Naive thymus-derived CD4-positive, alpha-beta T cell (primary cell): ENCODE measurements around the gene ANKRD36C. TPM values are rescaled to one million over a fixed set of nuclear protein-coding genes. Genes with fewer than 3 reads are reported as not detected.
"Not testable (repeated sequence)": the region's sequence is repeated elsewhere in the genome, so short reads cannot be mapped to it uniquely, and the experiment has no call there.

Experiments
- ATAC-seq: fragments of 150-1000 bp; cut with Tn5 transposase; 2 replicates; pipeline ENCODE4 v1.10.0; 2021; ENCODE audit warnings: mild to moderate bottlenecking, moderate library complexity
- CTCF ChIA-PET: fragments of 350-600 bp; sonication (Branson Sonifier 250); formaldehyde crosslinking; loops from one replicate; lab custom pipeline; 2021; ENCODE audit warnings: antibody characterized with exemption; lab: Charles Lee
- POLR2A ChIA-PET: fragments of 350-600 bp; sonication (Branson Sonifier 250); formaldehyde crosslinking; loops from one replicate; lab custom pipeline; 2021; ENCODE audit warnings: antibody characterized with exemption, inconsistent platforms; lab: Charles Lee
- DNase-seq, 9 donors: peaks; one replicate each; pipeline versions ENCODE4 v3.0.0 to v3.0.0-alpha.2; 2020 to 2022; ENCODE audit warnings: mixed read lengths in 1 of 9
- H3K27ac ChIP-seq: one replicate; pipeline ENCODE4 v1.7.0; 2013; ENCODE audit warnings: mild to moderate bottlenecking, low read depth, low read length, moderate library complexity
- H3K27me3 ChIP-seq, 2 donors: one replicate each; pipeline ENCODE4 v1.7.0; 2013; ENCODE audit warnings: low read length in 2 of 2, mild to moderate bottlenecking in 2 of 2, moderate library complexity in 2 of 2; ENCODE audit not compliant: control insufficient read depth in 2 of 2, insufficient read depth in 2 of 2
- H3K36me3 ChIP-seq, 3 experiments: 1 replicate in 2 of 3; 2 replicates in 1 of 3; pipeline ENCODE4 v1.7.0; 2013; ENCODE audit warnings: low read length in 3 of 3, mild to moderate bottlenecking in 3 of 3, moderate library complexity in 1 of 3; ENCODE audit not compliant: insufficient read depth in 3 of 3, control insufficient read depth in 2 of 3
- H3K4me1 ChIP-seq, 2 donors: one replicate each; pipeline ENCODE4 v1.7.0; 2013; ENCODE audit warnings: low read length in 2 of 2, mild to moderate bottlenecking in 2 of 2, moderate library complexity in 1 of 2; ENCODE audit not compliant: control insufficient read depth in 2 of 2, insufficient read depth in 2 of 2
- H3K4me3 ChIP-seq: 2 replicates; pipeline ENCODE4 v1.7.0; 2013; ENCODE audit warnings: mild to moderate bottlenecking, low read length
- H3K9me3 ChIP-seq, 3 experiments: 1 replicate in 2 of 3; 2 replicates in 1 of 3; pipeline ENCODE4 v1.7.0; 2013; ENCODE audit warnings: low read length in 3 of 3; ENCODE audit not compliant: control insufficient read depth in 2 of 3
- H3K27ac Mint-ChIP-seq, 9 donors: one replicate each; pipeline ENCODE4 v1.8.0; 2020 to 2022; ENCODE audit warnings: mixed read lengths in 9 of 9, mild to moderate bottlenecking in 8 of 9, moderate library complexity in 5 of 9, inconsistent platforms in 2 of 9
- H3K27me3 Mint-ChIP-seq, 5 donors: one replicate each; pipeline ENCODE4 v1.8.0; 2021 to 2022; ENCODE audit warnings: mixed read lengths in 5 of 5, mild to moderate bottlenecking in 1 of 5
- H3K36me3 Mint-ChIP-seq, 5 donors: one replicate each; pipeline ENCODE4 v1.8.0; 2020 to 2022; ENCODE audit warnings: mixed read lengths in 5 of 5, mild to moderate bottlenecking in 3 of 5, inconsistent platforms in 1 of 5
- H3K4me1 Mint-ChIP-seq, 7 donors: one replicate each; pipeline ENCODE4 v1.8.0; 2020 to 2022; ENCODE audit warnings: mixed read lengths in 7 of 7, mild to moderate bottlenecking in 3 of 7, inconsistent platforms in 1 of 7
- H3K4me3 Mint-ChIP-seq, 10 donors: one replicate each; pipeline ENCODE4 v1.8.0; 2020 to 2022; ENCODE audit warnings: mild to moderate bottlenecking in 10 of 10, mixed read lengths in 10 of 10, moderate library complexity in 6 of 10, inconsistent platforms in 2 of 10
- H3K9me3 Mint-ChIP-seq, 11 donors: one replicate each; pipeline ENCODE4 v1.8.0; 2020 to 2022; ENCODE audit warnings: mixed read lengths in 11 of 11, mild to moderate bottlenecking in 4 of 11, inconsistent platforms in 1 of 11, moderate library complexity in 1 of 11
- intact Hi-C, 2 donors: fragments of 100-400 bp; cut with micrococcal nuclease; formaldehyde crosslinking; loops; one replicate each; pipeline ENCODE4 v1.15.1; 2023
- polyA plus RNA-seq, 2 donors: library from polyadenylated mRNA; unstranded; fragments of 300-500 nt; fragmentation: Illumina TruSeq; gene quantifications; one replicate each; pipeline ENCODE4 v1.2.3, GENCODE V29; 2021
- total RNA-seq, 6 experiments: library from RNA in 5 of 6; stranded (reverse) in 5 of 6; gene quantifications; 1 replicate in 5 of 6; 2 replicates in 1 of 6; pipeline ENCODE4 v1.2.3 and lab custom pipeline; 2021 to 2026

ANKRD36C gene
- total and polyA plus RNA-seq, 7 experiments from 2014 or later: 12.7 to 96.9 (median 74.8) TPM

GRCh38 chr2:96009833-96010232, 18.2 kb upstream of the ANKRD36C start:
- intact Hi-C loops, H3K36me3 Mint-ChIP-seq, POLR2A ChIA-PET, H3K9me3 Mint-ChIP-seq, H3K4me1 ChIP-seq, H3K27me3 ChIP-seq, H3K36me3 ChIP-seq, H3K9me3 ChIP-seq: not testable (repeated sequence)
- peak; percentile 1 for ATAC-seq
- peak overlapping the region; percentile 34 to 93 (median 85) for H3K27ac Mint-ChIP-seq
- peaks cover 3 to 26% (median 18%) of the 10 kb centered on the region in 5 donors for H3K27me3 Mint-ChIP-seq
- H3K4me1 Mint-ChIP-seq: peaks cover 0 to 13% (median 10%) of the 10 kb centered on the region in 7 donors
- CTCF ChIA-PET: interaction anchor here (1.0 kb wide), 1 partner anchor 17 kb away, joined by 4 read pairs; no protein-coding TSS in a partner anchor
- H3K27ac ChIP-seq: peak overlapping the region; percentile 74
- peak overlapping the region; percentile 70 to 83 (median 80) for H3K4me3 Mint-ChIP-seq
- H3K4me3 ChIP-seq: peak overlapping the region; percentile 35
- peak in 2 of 9 donors; percentile 8 to 16 for DNase-seq

DNA sequence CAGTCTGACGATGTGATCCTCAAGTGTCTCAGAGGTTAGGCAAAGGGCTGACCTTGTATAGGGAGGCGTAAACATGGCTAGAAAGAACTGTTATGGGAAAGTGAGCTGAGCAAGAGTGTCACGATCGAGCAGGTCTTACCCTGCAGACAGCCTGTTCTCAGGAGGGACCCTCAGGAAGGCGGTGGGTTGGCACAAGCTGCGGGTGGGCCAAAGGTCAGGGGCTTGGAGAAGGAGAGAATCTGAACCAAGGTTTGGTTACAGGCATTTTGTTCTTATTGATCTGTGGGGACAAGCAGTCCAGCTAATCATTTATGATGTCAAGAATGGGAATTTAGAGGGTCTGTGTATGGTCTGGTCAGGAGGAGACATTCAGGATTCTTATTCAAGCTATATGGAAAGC, 16.4 kb upstream of the ANKRD36C start:
- H3K4me3 ChIP-seq, H3K9me3 ChIP-seq, CTCF ChIA-PET, H3K4me1 ChIP-seq, H3K36me3 ChIP-seq, intact Hi-C loops, H3K27ac ChIP-seq, H3K9me3 Mint-ChIP-seq, DNase-seq, ATAC-seq, H3K27me3 ChIP-seq, H3K36me3 Mint-ChIP-seq, POLR2A ChIA-PET: not testable (repeated sequence)
- Mint-ChIP-seq H3K27me3 (peaks cover 7 to 36% (median 25%) of the 10 kb centered on the region in 5 donors), H3K4me1 (peaks cover 0 to 13% (median 10%) of the 10 kb centered on the region in 7 donors), H3K27ac (peak overlapping the region in 3 of 9 donors; percentile 31 to 65 (median 38)), H3K4me3 (peak overlapping the region in 1 of 10 donors; percentile 22)

- Mint-ChIP-seq H3K4me1 (peaks cover 0 to 11% (median 9%) of the 10 kb centered on the region in 7 donors), H3K27me3 (peaks cover 7 to 48% (median 25%) of the 10 kb centered on the region in 5 donors), H3K4me3 (peak overlapping the region in 1 of 10 donors; percentile 16)
- CTCF ChIA-PET, DNase-seq, H3K27me3 ChIP-seq, H3K9me3 Mint-ChIP-seq, H3K27ac Mint-ChIP-seq, H3K27ac ChIP-seq, ATAC-seq, H3K36me3 ChIP-seq, POLR2A ChIA-PET, H3K4me1 ChIP-seq, H3K36me3 Mint-ChIP-seq, H3K9me3 ChIP-seq, H3K4me3 ChIP-seq, intact Hi-C loops: not testable (repeated sequence)
These were observed 14.6 kb upstream of the ANKRD36C start for GRCh38 chr2:96006248-96006647.

DNA sequence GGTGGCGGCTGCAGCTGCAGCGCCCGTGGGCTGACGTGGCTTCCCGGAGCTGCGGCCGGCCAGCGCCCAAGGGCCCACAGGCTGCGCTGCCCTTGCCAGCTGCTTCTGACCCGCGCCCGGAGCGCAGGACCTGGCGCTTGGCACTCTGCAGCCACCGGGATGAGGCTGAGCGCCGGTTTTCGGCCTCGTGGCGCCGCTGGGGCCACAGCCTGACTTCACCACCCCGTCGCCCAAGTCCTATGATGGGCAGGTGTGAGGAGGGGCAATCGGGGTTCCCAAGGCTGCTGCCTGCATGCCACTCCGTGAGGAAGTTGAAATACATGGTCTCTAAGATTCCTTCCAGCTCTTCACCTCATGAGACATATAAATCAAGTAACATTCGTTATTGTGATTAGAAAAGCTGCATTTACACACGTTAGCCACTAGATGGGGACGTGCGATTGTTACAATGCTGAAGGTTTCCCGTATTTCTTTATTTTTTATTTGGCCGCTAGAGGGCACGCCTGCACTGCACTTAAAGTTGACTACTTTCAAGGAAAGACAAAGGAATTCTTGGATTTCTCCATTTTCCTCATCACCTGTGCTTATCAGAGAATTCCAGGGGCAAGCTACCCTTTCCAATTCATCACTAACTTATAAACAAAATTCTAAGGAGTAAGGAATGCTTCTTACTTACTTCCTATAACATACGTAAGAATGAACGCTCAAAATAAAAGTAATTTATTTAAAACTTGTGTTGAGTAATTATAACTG, 1.1 kb upstream of the ANKRD36C start:
- ChIA-PET CTCF (interaction anchor here (0.5 to 1.6 kb wide), 12 partner anchors 8 to 319 kb away, joined by 3 to 13 read pairs (median 4); no protein-coding TSS in a partner anchor), POLR2A (interaction anchor here (1.0 to 1.8 kb wide), 2 partner anchors 124 to 182 kb away, joined by 4 to 6 read pairs; no protein-coding TSS in a partner anchor)
- Mint-ChIP-seq H3K27me3 (peaks cover 0 to 35% (median 23%) of the 10 kb centered on the region in 5 donors), H3K4me3 (peak overlapping the region; percentile 90 to 99 (median 95)), H3K27ac (peak overlapping the region; percentile 76 to 96 (median 92))
- not testable (repeated sequence) for H3K36me3 ChIP-seq, H3K9me3 Mint-ChIP-seq, H3K36me3 Mint-ChIP-seq, H3K9me3 ChIP-seq, H3K4me1 Mint-ChIP-seq, H3K27me3 ChIP-seq, H3K4me1 ChIP-seq
- H3K4me3 ChIP-seq: peak overlapping the region; percentile 69
- H3K27ac ChIP-seq: peak overlapping the region; percentile 79
- intact Hi-C loops: loop anchor here (1.0 to 5.0 kb wide), 5 partner anchors 124 to 275 kb away; partner anchors contain the start of genes ADRA2B (in 1 of the 2), CIAO1 (in 1 of the 2), STARD7 (in 1 of the 2) and TMEM127 (in 1 of the 2)
- ATAC-seq (peak; percentile 85), DNase-seq (peak in 8 of 9 donors; percentile 49 to 75 (median 68))

- H3K4me3 Mint-ChIP-seq: peak overlapping the region; percentile 64 to 99 (median 82)
- H3K36me3 Mint-ChIP-seq, H3K27me3 ChIP-seq, H3K9me3 ChIP-seq, H3K36me3 ChIP-seq, H3K4me1 Mint-ChIP-seq, H3K4me1 ChIP-seq, H3K9me3 Mint-ChIP-seq: not testable (repeated sequence)
- ChIA-PET POLR2A (interaction anchor here (0.7 to 1.8 kb wide), 3 partner anchors 125 to 208 kb away, joined by 3 to 6 read pairs (median 4); no protein-coding TSS in a partner anchor), CTCF (interaction anchor here (0.5 to 1.6 kb wide), 9 partner anchors 9 to 319 kb away, joined by 3 to 13 read pairs (median 4); no protein-coding TSS in a partner anchor)
- Histone ChIP-seq H3K4me3 (peak overlapping the region; percentile 69), H3K27ac (peak overlapping the region; percentile 79)
- H3K27me3 Mint-ChIP-seq: peaks cover 0 to 31% (median 22%) of the 10 kb centered on the region in 5 donors
- DNase-seq (peak in 7 of 9 donors; percentile 38 to 61 (median 54)), ATAC-seq (peak; percentile 63)
- peak overlapping the region in 3 of 9 donors; percentile 83 to 98 (median 92) for H3K27ac Mint-ChIP-seq
- intact Hi-C loops: loop anchor here (1.0 to 5.0 kb wide), 5 partner anchors 125 to 275 kb away; partner anchors contain the start of genes ADRA2B (in 1 of the 2), CIAO1 (in 1 of the 2), STARD7 (in 1 of the 2) and TMEM127 (in 1 of the 2)
These were observed 478 bp upstream of the ANKRD36C start for GRCh38 chr2:95992102-95992501.

DNA sequence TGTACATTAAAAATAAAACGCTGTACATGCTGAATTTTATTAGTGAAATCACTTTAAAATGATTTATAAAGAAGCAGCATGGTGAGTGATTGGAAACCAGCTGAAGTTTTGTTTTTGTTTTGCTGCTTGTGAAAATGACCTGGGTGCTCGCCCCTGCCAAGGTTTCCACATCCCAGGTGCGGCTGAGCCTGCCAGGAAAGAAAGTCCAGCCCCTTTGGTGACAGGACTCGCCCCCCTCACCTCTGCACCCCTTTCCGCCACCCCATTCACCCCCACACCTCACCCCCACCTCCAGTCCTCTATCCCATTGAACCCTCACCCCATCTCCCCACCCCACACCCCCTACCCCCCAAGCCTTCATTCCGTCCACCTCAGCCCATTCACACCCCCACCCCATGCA, 740 bp downstream of the ANKRD36C start:
- H3K27me3 ChIP-seq, H3K4me1 Mint-ChIP-seq, H3K9me3 ChIP-seq, ATAC-seq, POLR2A ChIA-PET, CTCF ChIA-PET, H3K36me3 ChIP-seq, H3K4me3 ChIP-seq, H3K36me3 Mint-ChIP-seq, H3K4me1 ChIP-seq, H3K9me3 Mint-ChIP-seq: not testable (repeated sequence)
- H3K27ac ChIP-seq: peak overlapping the region; percentile 83
- Mint-ChIP-seq H3K27ac (peak overlapping the region in 6 of 9 donors; percentile 55 to 98 (median 94)), H3K27me3 (peaks cover 0 to 24% (median 15%) of the 10 kb centered on the region in 5 donors), H3K4me3 (peak overlapping the region in 7 of 10 donors; percentile 21 to 99 (median 58))
- DNase-seq: peak in 1 of 9 donors; percentile 12
- intact Hi-C loops: loop anchor here in 1 of 2 donors (5.0 kb wide), 2 partner anchors 216 to 276 kb away; partner anchors contain the start of genes CIAO1, STARD7 and TMEM127
